ES-I3 (cell line): Measurements from ENCODE around the gene DNAJC30.
"Not testable (repeated sequence)": the region's sequence is repeated elsewhere in the genome, so short reads cannot be mapped to it uniquely, and the experiment has no call there.

ENCODE experiments used
- H3K36me3 ChIP-seq: 2 replicates; pipeline ENCODE4 v1.6.1; 2013; ENCODE audit warnings: mild to moderate bottlenecking, low read length, control low read depth, moderate library complexity; ENCODE audit not compliant: insufficient read depth
- H3K4me1 ChIP-seq: 2 replicates; pipeline ENCODE4 v1.6.1; 2013; ENCODE audit warnings: mild to moderate bottlenecking, control low read depth, low read length; ENCODE audit not compliant: insufficient read depth
- H3K9ac ChIP-seq: 2 replicates; pipeline ENCODE4 v1.6.1; 2013; ENCODE audit warnings: low read depth, mild to moderate bottlenecking, low read length, moderate library complexity
- H3K9me3 ChIP-seq: 2 replicates; pipeline ENCODE4 v1.6.1; 2013; ENCODE audit warnings: mild to moderate bottlenecking, low read length, moderate library complexity; ENCODE audit not compliant: control insufficient read depth, insufficient read depth

Gene DNAJC30

DNA sequence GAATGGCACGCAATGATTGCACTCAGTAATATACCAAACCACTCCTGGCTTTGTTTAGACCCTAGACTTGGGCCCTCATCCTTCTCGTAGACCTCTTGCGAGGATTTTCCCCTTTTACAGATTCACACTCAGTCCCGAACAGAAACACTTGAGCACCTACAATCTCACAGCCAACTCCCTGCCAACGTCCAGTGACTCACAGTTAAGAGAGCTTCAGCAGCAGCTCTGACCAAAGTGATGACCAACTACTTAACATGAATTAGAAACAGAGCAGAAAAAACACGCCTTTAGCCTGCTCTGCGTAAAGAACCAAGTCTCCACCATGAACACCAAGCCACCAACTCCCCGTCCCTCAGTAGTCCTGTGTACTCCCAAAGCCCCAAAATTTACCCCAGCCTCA is 2.2 kb downstream of the DNAJC30 start:
- no peaks in the 10 kb centered on the region for H3K9me3 ChIP-seq
- H3K36me3 ChIP-seq, result no peaks in the 10 kb centered on the region
- H3K9ac ChIP-seq, result no peak overlapping the region
- H3K4me1 ChIP-seq, result peaks cover 9% of the 10 kb centered on the region; the same call in 1 of the 2 replicates

DNA sequence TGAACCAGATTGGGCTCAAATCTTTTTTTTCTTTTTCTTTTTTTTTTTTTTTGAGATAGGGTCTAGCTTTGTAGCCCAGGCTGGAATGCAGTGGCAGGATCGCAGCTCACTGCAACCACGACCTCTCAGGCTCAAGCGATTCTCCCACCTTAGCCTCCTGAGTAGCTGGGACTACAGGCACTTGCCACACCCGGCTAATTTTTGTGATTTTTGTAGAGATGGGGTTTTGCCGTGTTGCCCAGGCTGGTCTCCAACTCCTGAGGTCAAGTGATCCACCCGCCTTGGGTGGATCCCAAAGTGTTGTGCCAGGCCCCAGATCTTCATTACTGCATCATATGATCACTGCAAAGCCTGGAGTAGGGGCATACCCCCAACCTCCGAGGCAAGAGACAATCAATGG is 2.8 kb downstream of the DNAJC30 start:
- Histone ChIP-seq H3K9me3 (no peaks in the 10 kb centered on the region), H3K9ac (no peak overlapping the region), H3K4me1 (peaks cover 9% of the 10 kb centered on the region; the same call in 1 of the 2 replicates), H3K36me3 (no peaks in the 10 kb centered on the region)

DNA sequence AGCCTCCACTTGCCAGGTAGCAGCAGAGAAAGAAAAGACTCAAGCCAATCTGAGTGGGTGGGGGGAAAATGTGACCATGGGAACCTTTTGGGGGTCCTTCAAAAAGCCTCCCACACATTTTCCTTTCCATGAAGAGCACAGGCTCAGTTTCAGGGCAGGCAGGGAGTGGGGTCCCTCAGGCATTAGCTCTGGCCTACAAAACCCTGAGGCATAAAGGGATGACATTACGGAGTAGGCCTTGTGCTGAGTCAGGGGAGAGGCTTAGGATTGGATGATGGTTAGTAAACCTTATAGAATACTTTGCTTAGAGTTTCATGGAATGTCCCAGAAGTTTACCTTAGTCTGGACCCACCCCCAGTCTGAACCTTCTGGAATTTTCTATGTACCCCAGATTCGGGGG is 3.5 kb downstream of the DNAJC30 start:
- Histone ChIP-seq H3K9me3 (no peaks in the 10 kb centered on the region), H3K4me1 (peaks cover 9% of the 10 kb centered on the region; the same call in 1 of the 2 replicates), H3K9ac (no peak overlapping the region), H3K36me3 (no peaks in the 10 kb centered on the region)

DNA sequence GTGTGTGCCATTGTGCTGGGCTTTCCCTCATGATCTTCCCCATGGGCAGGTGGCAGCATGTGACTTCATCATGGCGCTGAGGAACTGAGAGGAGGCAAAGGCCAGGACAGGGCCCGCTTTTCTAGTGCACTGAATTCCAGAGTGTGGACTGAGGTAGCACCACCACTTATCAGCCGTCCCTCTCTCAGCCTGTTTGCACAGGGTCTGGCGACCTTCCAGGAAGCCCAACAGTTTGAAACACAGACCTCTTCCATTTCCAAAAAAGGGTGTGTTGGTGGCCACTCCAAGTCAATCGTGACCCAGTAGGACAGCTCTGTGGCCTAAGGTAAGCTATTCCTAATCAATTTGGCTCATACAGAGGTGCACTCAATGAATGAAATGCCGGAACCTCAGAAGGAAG is 4.4 kb downstream of the DNAJC30 start:
- Histone ChIP-seq H3K36me3 (no peaks in the 10 kb centered on the region), H3K9me3 (no peaks in the 10 kb centered on the region), H3K9ac (no peak overlapping the region), H3K4me1 (peaks cover 9% of the 10 kb centered on the region; the same call in 1 of the 2 replicates)

DNA sequence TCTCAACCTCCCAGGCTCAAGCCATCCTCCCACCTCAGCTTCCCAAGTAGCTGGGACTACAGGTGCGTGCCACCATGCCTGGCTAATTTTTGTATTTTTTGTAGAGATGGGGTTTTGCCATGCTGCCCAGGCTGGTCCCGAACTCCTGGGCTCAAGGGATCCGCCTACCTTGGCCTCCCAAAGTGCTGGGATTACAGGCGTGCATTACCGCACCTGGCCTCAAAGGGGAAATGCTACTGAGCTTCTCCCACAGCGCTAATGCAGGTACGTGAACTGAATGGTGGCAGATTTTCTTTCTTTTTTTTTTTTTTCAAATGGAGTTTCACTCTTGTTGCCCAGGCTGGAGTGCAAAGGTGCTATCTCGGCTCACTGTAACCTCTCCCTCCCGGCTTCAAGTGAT is 7.2 kb downstream of the DNAJC30 start:
- not testable (repeated sequence) for H3K4me1 ChIP-seq, H3K9me3 ChIP-seq, H3K36me3 ChIP-seq, H3K9ac ChIP-seq

DNA sequence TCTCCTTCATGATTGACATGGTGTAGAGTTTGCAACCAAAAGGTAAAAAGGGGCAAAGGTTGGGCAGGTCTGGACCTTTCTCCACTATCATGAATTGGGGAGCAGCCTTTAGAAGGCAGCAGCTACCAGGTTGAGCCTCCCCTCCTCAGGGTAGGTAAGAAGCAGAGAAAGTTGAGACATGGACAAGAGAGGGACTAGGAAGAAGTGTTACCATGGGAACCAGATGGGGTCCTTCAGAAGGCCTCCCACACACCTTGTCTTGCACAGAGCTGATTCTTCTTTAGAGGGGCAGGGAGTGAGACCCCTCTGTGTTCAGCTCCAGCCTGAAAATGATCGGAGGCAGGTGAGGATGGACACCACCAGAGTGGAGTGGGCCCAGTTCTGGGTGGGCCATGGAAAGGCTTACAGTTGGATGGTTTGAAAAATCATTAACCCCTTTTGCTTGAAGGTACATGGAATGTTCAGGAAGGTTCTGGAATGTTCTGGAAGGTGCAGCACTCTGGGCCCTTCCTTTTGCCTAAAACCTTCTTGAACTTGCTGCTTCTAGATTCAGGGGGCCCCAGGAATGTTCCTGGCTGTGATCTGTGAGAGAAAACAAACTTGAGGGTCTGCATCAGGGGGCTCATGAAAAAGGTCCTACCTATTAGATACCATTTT is 8.7 kb downstream of the DNAJC30 start:
- H3K9ac ChIP-seq, result no peak overlapping the region
- no peaks in the 10 kb centered on the region for H3K36me3 ChIP-seq
- H3K9me3 ChIP-seq, result no peaks in the 10 kb centered on the region
- peaks cover 14% of the 10 kb centered on the region; the same call in 1 of the 2 replicates for H3K4me1 ChIP-seq

DNA sequence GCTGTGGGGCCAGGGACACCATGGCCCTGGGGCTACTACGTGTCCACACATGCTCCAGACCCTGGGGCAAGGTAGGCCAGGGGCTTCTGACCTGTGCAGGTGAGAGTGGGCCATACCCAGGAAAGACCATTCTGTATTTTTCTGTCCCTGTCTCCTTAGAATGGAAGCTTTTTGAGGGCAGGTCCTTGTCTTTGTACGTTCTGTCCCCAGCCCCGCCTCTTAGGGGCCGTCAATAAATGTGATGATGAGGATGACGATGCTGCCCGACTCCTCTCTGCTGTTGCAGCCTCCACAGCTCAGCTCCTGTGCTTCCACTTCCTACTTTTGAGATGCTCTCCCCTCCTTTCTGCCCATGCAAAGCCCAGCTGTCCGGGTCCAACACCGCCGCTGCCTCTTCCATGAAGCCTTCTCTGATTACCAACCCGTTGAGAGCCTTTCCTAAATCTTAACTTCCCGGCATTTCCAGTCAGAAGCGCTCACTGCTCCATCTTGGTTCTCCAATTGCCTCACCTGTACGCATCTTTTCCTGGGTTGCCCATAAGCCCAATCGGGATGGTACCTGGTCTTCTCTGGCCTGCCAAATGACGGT is 11.3 kb downstream of the DNAJC30 start:
- Histone ChIP-seq H3K36me3 (no peaks in the 10 kb centered on the region), H3K4me1 (peaks cover 21% of the 10 kb centered on the region; the same call in 1 of the 2 replicates), H3K9me3 (no peaks in the 10 kb centered on the region), H3K9ac (no peak overlapping the region)

DNA sequence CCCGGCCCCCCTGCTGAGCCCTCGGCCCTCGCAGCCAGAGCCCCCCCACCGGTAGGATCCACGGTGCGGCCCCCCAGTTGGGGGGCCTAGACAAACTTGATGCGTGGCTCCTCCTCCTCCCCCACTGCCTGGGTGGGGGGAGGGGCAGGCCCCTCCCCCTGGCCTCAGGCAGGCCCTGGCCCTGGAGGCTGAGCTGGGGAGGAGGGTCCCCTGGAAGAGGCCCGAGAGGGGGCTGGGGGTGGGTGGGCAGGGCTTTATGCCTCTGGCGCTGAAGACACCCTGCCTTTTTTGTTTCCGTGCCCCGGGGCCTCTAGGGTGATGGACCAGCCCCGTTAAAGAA is 12.0 kb downstream of the DNAJC30 start:
- H3K9ac ChIP-seq, result no peak overlapping the region

DNA sequence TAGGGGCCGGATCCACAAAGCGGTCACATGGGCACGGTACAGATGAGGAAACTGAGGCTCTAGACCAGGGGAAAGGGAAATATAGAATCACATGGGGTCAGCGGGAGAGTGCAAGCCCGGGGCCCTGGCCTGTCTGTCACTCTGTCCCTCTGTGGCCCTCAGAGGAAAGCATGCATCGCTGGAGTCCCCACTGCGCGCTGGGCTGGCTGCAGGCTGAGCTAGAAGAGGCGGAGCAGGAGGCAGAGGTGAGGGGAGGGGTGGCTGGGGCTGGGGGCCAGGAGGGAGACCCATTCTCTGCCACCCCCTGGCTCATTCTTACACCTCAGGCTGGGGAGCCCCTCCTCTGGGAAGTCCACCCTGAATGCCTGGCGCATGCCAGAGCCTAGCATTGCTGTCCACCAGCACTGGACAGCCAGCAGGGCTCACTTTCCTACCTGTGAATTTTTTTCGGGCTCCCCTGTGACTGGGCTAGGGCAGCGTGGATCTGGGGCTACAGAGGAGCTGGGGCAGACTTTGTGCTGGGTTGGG is 13.3 kb downstream of the DNAJC30 start:
- Histone ChIP-seq H3K9me3 (no peaks in the 10 kb centered on the region), H3K9ac (no peak overlapping the region), H3K36me3 (no peaks in the 10 kb centered on the region), H3K4me1 (peaks cover 21% of the 10 kb centered on the region; the same call in 1 of the 2 replicates)

More for the DNA sequence above, 12.0 kb downstream of the DNAJC30 start:
- H3K4me1 ChIP-seq, result peaks cover 21% of the 10 kb centered on the region; the same call in 1 of the 2 replicates
- H3K36me3 ChIP-seq, result no peaks in the 10 kb centered on the region
- no peaks in the 10 kb centered on the region for H3K9me3 ChIP-seq

DNA sequence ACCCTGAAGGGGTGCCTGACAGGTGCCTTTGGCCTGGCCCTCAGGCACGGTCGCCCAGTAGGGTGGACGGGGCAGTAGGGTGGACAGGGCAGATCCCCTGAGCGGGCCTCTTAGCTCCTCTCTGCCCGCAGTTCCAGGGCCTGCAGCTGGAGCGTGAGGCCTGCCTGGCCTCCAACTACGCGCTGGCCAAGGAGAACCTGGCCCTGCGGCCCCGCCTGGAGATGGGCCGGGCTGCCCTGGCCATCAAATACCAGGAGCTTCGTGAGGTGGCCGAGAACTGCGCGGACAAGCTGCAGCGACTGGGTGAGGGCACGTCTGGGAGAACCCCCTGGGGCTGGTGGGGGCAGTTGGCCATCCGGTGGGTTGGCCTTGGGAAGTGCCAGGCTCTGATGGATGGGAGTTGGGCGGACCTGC is 14.0 kb downstream of the DNAJC30 start:
- no peak overlapping the region for H3K9ac ChIP-seq

DNA sequence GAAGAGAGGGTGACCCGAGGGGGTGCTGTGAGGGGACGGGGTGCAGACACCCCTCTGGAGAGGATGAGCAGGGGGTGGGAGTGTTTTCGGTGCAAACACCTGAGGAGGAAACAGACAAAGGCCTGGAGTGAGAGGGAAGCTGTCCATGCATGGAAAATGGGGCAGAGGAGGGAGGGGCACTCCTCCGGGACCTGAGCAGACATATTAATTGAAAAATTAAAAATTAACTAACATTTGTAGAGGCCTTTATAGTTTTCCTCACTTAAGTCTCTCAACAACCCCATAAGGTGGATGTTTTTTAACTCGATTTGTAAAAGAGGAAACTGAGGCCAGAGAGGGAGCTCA is 14.4 kb downstream of the DNAJC30 start:
- peaks cover 21% of the 10 kb centered on the region; the same call in 1 of the 2 replicates for H3K4me1 ChIP-seq
- no peaks in the 10 kb centered on the region for H3K9me3 ChIP-seq
- H3K9ac ChIP-seq, result peak overlapping the region; percentile 68; the same call in 1 of the 2 replicates
- no peaks in the 10 kb centered on the region for H3K36me3 ChIP-seq

More for the DNA sequence above, 14.0 kb downstream of the DNAJC30 start:
- no peaks in the 10 kb centered on the region for H3K9me3 ChIP-seq
- H3K4me1 ChIP-seq, result peaks cover 21% of the 10 kb centered on the region; the same call in 1 of the 2 replicates
- no peaks in the 10 kb centered on the region for H3K36me3 ChIP-seq

DNA sequence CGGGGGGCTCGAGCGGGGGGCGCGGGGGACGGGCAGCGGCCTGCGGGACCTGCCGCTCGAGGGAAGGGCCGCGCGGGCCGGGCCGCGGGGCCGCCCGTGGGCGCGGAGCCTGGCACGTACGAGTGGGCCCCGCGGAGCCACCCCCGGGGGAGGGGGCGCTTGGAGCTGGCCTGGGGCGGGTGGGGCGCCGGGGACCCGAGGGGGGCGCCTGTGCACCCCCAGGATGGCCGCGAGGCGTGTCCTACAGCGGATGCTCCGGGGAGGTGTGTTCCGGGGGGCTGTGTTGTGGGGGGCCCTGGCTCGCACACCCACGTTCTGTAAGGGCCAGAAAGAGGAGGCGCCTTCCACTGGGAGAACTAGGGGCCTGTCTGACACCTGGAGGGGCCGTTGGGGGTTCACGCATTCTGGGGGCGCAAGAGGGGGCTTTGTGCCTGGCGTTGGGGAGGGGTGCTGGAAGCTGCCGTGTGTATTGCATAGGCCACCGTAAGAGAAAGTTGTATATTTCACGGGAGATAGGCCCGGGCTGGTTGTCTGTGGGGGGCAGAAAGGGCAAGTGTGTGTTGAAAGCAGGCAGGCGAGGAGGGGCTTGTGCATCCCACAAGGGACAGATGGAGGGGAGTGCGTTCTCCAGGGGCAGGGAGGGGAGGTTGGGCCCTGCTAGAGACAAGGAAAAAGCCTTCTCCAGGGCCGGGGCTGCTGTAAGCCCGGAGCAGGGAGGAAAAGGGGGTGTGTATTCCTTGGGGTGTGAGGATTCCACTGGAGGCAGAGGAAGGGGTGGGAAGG is 15.0 kb downstream of the DNAJC30 start:
- Histone ChIP-seq H3K36me3 (no peaks in the 10 kb centered on the region), H3K9ac (peak overlapping the region; percentile 68), H3K9me3 (no peaks in the 10 kb centered on the region), H3K4me1 (peaks cover 21% of the 10 kb centered on the region; the same call in 1 of the 2 replicates)

DNA sequence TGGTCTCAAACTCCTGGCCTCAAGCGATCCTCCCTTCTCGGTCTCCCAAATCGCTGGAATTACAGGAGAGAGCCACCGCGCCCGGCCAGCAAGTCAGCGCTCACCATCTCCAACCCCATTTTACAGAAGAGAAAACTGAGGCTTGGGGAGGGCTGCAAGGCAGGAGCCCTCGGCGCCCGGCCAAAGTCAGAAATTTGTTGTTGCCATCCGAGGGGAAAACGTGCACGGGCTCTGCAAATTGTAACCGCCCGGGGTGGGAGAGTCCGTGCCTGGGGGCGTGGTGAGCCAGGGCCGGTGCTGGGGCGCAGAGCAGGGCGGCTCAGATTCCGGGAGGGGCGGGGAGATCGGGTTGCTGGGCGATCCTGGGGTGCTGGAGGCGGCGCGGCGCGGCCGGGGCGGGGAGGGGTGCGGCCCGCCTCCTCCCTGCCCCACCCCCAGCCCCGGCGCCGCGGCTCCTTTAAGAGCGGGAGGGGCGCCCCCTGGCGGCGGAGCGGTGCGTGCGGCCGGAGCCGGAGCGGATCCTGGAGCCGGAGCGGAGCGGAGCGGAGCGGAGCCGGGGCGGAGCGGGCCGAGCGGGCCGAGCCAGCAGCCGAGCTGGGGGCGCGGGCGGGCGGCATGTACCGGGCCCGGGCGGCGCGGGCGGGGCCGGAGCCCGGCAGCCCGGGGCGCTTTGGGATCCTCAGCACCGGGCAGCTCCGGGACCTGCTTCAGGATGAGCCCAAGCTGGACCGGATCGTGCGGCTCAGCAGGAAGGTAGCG is 15.7 kb downstream of the DNAJC30 start, which contains the start of gene VPS37D:
Gene VPS37D, plus strand, starts transcription at position 488 of the 759 bp plus-strand sequence. Its CDS starts 128 bp downstream, at position 616.
- peak within 1 kb of the TSS; percentile 68 for H3K9ac ChIP-seq
- peaks cover 21% of the 10 kb centered on the region; the same call in 1 of the 2 replicates for H3K4me1 ChIP-seq
- H3K36me3 ChIP-seq, result no peaks in the 10 kb centered on the region
- H3K9me3 ChIP-seq, result no peaks in the 10 kb centered on the region

DNA sequence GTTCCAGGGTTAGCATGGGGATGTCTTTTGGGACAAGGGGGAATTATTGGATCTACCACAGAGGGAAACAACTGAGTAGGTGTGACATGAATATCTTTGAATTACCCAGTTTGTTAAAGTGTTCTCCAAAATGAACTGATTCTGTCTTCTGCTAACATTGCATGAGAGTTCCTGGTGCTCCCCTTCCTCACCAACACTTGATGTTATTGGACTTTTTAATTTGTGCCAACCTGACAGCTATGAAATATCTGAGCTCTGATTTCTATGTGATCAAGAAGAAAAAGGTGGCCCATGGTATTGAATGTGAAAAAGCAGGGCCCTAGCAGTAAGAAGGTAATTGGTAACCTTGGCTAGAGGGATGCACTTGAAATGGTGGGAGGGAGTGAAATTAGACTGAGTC is 20.2 kb downstream of the DNAJC30 start:
- Histone ChIP-seq H3K4me1 (no peaks in the 10 kb centered on the region), H3K36me3 (no peaks in the 10 kb centered on the region), H3K9me3 (no peaks in the 10 kb centered on the region), H3K9ac (no peak overlapping the region)
